SK-N-SH treated with all-trans-retinoic acid at 6 μM for 48 hours (cell line): Measurements from ENCODE around the gene RBM33.
A peak's percentile ranks its signal among the peaks of the same experiment; 100 is the strongest.

Experiments used
- ATAC-seq: fragments of 200-7000 bp; cut with Tn5 transposase; 3 replicates; pipeline ENCODE4 v1.9.1; 2020; ENCODE audit warnings: mild to moderate bottlenecking, moderate library complexity
- ARNTL ChIP-seq: fragments of 450-650 bp; formaldehyde crosslinking; IDR thresholded peaks from 2 replicates; pipeline ENCODE4 v1.5.0; 2020; ENCODE audit warnings: low read depth, mild to moderate bottlenecking, moderate library complexity, borderline replicate concordance
- BACH2 ChIP-seq: fragments of 250-450 bp; sonication (Bioruptor Pico); IDR thresholded peaks from 2 replicates; pipeline ENCODE4 v1.9.0; 2021; ENCODE audit warnings: mild to moderate bottlenecking, borderline replicate concordance
- CSDC2 ChIP-seq: fragments of 250-450 bp; sonication (Bioruptor Pico); IDR thresholded peaks from 2 replicates; pipeline ENCODE4 v1.5.0; 2020; ENCODE audit warnings: mild to moderate bottlenecking, moderate library complexity
- CSRNP3 ChIP-seq: fragments of 250-450 bp; sonication (Bioruptor Pico); IDR thresholded peaks from 2 replicates; pipeline ENCODE4 v1.5.1; 2021; ENCODE audit warnings: mild to moderate bottlenecking, moderate library complexity
- ESRRG ChIP-seq: fragments of 250-450 bp; sonication (Bioruptor Pico); IDR thresholded peaks from 2 replicates; pipeline ENCODE4 v1.6.1; 2021; ENCODE audit warnings: mild to moderate bottlenecking
- OSR1 ChIP-seq: fragments of 250-450 bp; sonication (Bioruptor Pico); IDR thresholded peaks from 2 replicates; pipeline ENCODE4 v1.8.0; 2022; ENCODE audit warnings: moderate library complexity, mild to moderate bottlenecking, inconsistent platforms
- PATZ1 ChIP-seq: fragments of 250-450 bp; sonication (Bioruptor Pico); IDR thresholded peaks from 2 replicates; pipeline ENCODE4 v1.8.0; 2020; ENCODE audit warnings: mild to moderate bottlenecking, moderate library complexity, borderline replicate concordance
- PPARA ChIP-seq: fragments of 250-450 bp; sonication (Bioruptor Pico); IDR thresholded peaks from 2 replicates; pipeline ENCODE4 v1.5.0; 2020; ENCODE audit warnings: mild to moderate bottlenecking, borderline replicate concordance
- RARB ChIP-seq: fragments of 250-450 bp; sonication (Bioruptor Pico); IDR thresholded peaks from 2 replicates; pipeline ENCODE4 v1.8.0; 2021; ENCODE audit warnings: mild to moderate bottlenecking, moderate library complexity
- SNAI2 ChIP-seq: fragments of 250-450 bp; sonication (Bioruptor Pico); IDR thresholded peaks from 2 replicates; pipeline ENCODE4 v1.5.0; 2020; ENCODE audit warnings: mild to moderate bottlenecking, moderate library complexity
- TCF4 ChIP-seq: fragments of 250-450 bp; sonication (Bioruptor Pico); IDR thresholded peaks from 2 replicates; pipeline ENCODE4 v1.8.0; 2021; ENCODE audit warnings: mild to moderate bottlenecking, moderate library complexity, borderline replicate concordance
- TOX ChIP-seq: fragments of 250-450 bp; sonication (Bioruptor Pico); IDR thresholded peaks from 2 replicates; pipeline ENCODE4 v1.8.0; 2021; ENCODE audit warnings: mild to moderate bottlenecking, moderate library complexity, borderline replicate concordance
- TSHZ2 ChIP-seq: fragments of 250-450 bp; sonication (Bioruptor Pico); IDR thresholded peaks from 2 replicates; pipeline ENCODE4 v1.5.0; 2020; ENCODE audit warnings: mild to moderate bottlenecking, moderate library complexity
- ZC3H10 ChIP-seq: fragments of 250-450 bp; sonication (Bioruptor Pico); IDR thresholded peaks from 2 replicates; pipeline ENCODE4 v1.5.1; 2021; ENCODE audit warnings: mild to moderate bottlenecking, moderate library complexity
- ZFP3 ChIP-seq: fragments of 250-450 bp; sonication (Bioruptor Pico); IDR thresholded peaks from 2 replicates; pipeline ENCODE4 v1.5.0; 2020; ENCODE audit warnings: mild to moderate bottlenecking, moderate library complexity
- ZFP30 ChIP-seq: fragments of 450-650 bp; formaldehyde crosslinking; IDR thresholded peaks from 2 replicates; pipeline ENCODE4 v1.5.0; 2022; ENCODE audit warnings: mild to moderate bottlenecking, moderate library complexity
- ZNF565 ChIP-seq: fragments of 450-650 bp; formaldehyde crosslinking; conservative IDR thresholded peaks from 2 replicates; pipeline ENCODE4 v1.5.0; 2020; ENCODE audit warnings: low read depth, mild to moderate bottlenecking, moderate library complexity
- ZNF8 ChIP-seq: fragments of 450-650 bp; formaldehyde crosslinking; IDR thresholded peaks from 2 replicates; pipeline ENCODE4 v1.5.0; 2020; ENCODE audit warnings: mild to moderate bottlenecking, moderate library complexity
- TF ChIP-seq, protein P1 (sequence below): fragments of 250-450 bp; sonication (Bioruptor Pico); IDR thresholded peaks from 2 replicates; pipeline ENCODE4 v1.5.1; 2020; ENCODE audit warnings: low read depth, mild to moderate bottlenecking, moderate library complexity
- TF ChIP-seq, protein P2 (sequence below): fragments of 250-450 bp; sonication (Bioruptor Pico); IDR thresholded peaks from 2 replicates; pipeline ENCODE4 v1.8.0; 2021; ENCODE audit warnings: low read depth, mild to moderate bottlenecking, moderate library complexity, borderline replicate concordance

RBM33 gene

DNA sequence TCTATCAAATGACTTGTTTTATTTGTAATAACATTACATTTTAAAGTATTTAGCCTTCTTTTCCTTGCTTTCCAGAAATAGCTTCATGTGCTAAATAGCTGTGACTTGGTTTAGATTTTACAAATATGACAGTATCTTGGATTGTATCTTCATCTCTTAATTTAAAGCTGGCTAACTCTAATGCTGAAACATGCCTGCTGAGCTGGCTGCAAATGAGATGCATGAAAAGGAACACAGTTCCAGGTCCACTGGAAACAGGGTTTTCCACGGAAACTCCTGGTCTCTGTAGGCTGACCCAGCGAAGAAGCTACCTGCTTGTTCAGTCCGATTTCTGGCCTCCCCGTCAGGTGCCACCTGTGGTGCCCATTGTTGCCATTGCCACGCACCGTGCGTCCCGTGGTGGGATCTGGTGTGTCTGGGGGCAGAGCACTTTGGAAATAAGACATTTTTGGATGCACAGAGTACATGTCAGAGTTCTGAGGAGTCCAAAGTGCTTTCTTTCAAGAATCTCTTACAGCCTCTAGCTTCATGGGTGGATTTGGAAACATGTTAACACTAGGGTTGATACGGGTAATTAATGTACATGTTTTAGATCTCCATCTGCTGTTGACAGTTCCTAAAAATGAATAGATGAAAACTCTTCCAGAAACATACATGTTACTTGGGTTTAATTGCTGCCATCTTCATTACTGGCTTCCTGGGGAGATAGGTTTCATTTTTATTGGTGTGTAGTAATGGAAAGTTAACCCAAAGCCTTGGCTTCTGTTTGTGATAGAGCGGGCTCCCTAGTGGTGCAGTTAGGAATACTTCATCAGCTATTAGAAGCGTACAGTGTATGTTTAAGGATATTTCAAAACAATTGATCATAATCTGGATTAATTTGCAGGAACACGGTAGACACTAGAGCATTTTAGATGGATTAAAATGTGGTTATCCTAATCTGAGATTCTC is 122.8 kb downstream of the RBM33 start:
- peak; percentile 36; the same call in 2 of the 3 replicates for ATAC-seq
- TF ChIP-seq TCF4 (CRISPR knock-in tag) (no peak), SNAI2 (CRISPR knock-in tag) (no peak), TSHZ2 (no peak), ZNF8 (CRISPR knock-in tag) (no peak), ZC3H10 (no peak), TOX (CRISPR knock-in tag) (no peak), OSR1 (CRISPR knock-in tag) (no peak), CSRNP3 (CRISPR knock-in tag) (no peak), RARB (no peak), ZFP3 (CRISPR knock-in tag) (no peak), ZFP30 (CRISPR knock-in tag) (no peak), ARNTL (CRISPR knock-in tag) (no peak), ESRRG (CRISPR knock-in tag) (no peak), PPARA (CRISPR knock-in tag) (no peak)
- TF ChIP-seq, protein P1, sequence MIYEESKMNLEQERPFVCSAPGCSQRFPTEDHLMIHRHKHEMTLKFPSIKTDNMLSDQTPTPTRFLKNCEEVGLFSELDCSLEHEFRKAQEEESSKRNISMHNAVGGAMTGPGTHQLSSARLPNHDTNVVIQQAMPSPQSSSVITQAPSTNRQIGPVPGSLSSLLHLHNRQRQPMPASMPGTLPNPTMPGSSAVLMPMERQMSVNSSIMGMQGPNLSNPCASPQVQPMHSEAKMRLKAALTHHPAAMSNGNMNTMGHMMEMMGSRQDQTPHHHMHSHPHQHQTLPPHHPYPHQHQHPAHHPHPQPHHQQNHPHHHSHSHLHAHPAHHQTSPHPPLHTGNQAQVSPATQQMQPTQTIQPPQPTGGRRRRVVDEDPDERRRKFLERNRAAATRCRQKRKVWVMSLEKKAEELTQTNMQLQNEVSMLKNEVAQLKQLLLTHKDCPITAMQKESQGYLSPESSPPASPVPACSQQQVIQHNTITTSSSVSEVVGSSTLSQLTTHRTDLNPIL (CRISPR knock-in tag) = no peak
- TF ChIP-seq, protein P2, sequence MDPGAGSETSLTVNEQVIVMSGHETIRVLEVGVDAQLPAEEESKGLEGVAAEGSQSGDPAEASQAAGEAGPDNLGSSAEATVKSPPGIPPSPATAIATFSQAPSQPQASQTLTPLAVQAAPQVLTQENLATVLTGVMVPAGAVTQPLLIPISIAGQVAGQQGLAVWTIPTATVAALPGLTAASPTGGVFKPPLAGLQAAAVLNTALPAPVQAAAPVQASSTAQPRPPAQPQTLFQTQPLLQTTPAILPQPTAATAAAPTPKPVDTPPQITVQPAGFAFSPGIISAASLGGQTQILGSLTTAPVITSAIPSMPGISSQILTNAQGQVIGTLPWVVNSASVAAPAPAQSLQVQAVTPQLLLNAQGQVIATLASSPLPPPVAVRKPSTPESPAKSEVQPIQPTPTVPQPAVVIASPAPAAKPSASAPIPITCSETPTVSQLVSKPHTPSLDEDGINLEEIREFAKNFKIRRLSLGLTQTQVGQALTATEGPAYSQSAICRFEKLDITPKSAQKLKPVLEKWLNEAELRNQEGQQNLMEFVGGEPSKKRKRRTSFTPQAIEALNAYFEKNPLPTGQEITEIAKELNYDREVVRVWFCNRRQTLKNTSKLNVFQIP (CRISPR knock-in tag) = no peak
- TF ChIP-seq, all 23 proteins: peak for 0

DNA sequence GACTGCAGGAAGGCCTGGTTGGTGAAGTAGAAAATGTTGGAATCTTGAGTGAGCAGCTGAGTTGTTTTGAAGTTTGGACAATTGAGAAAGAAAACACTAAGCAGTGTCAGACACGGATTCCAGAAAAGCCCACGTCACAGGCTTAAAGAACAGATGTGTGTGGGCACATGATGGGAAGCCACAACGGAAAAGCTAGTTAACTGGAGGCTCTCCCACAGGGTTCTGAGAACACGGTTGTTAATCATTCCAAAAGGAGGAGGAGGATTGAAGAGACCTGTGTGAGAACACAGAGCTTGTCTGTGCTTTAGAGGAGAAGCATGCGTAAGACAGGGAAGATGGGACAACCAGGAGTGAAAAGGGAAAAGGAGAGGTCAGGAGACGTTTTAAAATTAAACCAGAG is 125.2 kb downstream of the RBM33 start:
- ATAC-seq = no peak

DNA sequence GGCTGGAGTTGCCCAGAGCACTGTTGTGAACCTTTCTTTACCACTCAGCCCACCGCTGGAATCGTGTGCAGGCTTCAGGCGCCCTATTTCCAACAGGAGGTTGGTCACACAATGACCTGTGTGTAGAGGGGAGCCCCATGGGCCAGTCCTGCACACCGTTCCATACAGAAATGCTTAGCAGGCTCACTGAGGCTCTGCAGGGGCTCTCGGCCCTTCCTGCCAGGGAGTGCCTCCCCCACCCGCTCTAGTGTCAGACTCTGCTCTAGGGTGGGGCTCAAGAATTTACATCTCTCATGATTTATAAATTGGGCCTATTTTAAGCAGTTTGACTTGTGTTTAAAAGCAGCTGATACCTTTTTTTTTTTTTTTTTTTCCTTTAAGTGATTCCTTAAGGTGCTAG is 125.8 kb downstream of the RBM33 start:
- TF ChIP-seq PATZ1 (CRISPR knock-in tag) (no peak), ZFP30 (CRISPR knock-in tag) (no peak), CSDC2 (no peak), TOX (CRISPR knock-in tag) (no peak), ZNF8 (CRISPR knock-in tag) (no peak)
- no peak for ATAC-seq

More for the DNA sequence above, 125.2 kb downstream of the RBM33 start:
- no peak for TF ChIP-seq ZNF565 (CRISPR knock-in tag)
- no peak for TF ChIP-seq ZFP30 (CRISPR knock-in tag)
- no peak for TF ChIP-seq ESRRG (CRISPR knock-in tag)
- TF ChIP-seq ZNF8 (CRISPR knock-in tag) = no peak
- no peak for TF ChIP-seq BACH2 (CRISPR knock-in tag)
